Neuronal stem cell (in vitro differentiated cells): ENCODE measurements around the gene PCBP4.
A peak's percentile ranks its signal among the peaks of the same experiment; 100 is the strongest.

Experiments used
- DNase-seq: peaks from one replicate; pipeline ENCODE4 v3.0.0-alpha.2; 2013; ENCODE audit warnings: low spot score
- H2AFZ ChIP-seq: one replicate; pipeline ENCODE4 v1.6.1; 2013; ENCODE audit warnings: mild to moderate bottlenecking, low read length, inconsistent platforms
- H2AK5ac ChIP-seq: 2 replicates; pipeline ENCODE4 v1.6.1; 2013; ENCODE audit warnings: low read depth, mild to moderate bottlenecking, inconsistent platforms, low read length, moderate library complexity, mixed read lengths
- H2BK120ac ChIP-seq: 2 replicates; pipeline ENCODE4 v1.6.1; 2013; ENCODE audit warnings: low read depth, mild to moderate bottlenecking, inconsistent platforms, low read length, moderate library complexity, mixed read lengths
- H2BK12ac ChIP-seq: one replicate; pipeline ENCODE4 v1.6.1; 2013; ENCODE audit warnings: low read length, inconsistent platforms
- H2BK15ac ChIP-seq: 2 replicates; pipeline ENCODE4 v1.6.1; 2013; ENCODE audit warnings: mild to moderate bottlenecking, low read length, inconsistent platforms, mixed read lengths
- H2BK5ac ChIP-seq: one replicate; pipeline ENCODE4 v1.6.1; 2013; ENCODE audit warnings: inconsistent platforms, mild to moderate bottlenecking, low read length, moderate library complexity
- H3K14ac ChIP-seq: one replicate; pipeline ENCODE4 v1.6.1; 2013; ENCODE audit warnings: low read length, inconsistent platforms
- H3K18ac ChIP-seq: 2 replicates; pipeline ENCODE4 v1.6.1; 2013; ENCODE audit warnings: low read length, inconsistent platforms
- H3K23ac ChIP-seq: 2 replicates; pipeline ENCODE4 v1.6.1; 2013; ENCODE audit warnings: low read depth, mild to moderate bottlenecking, mixed read lengths, low read length, inconsistent platforms; ENCODE audit not compliant: poor library complexity
- H3K27ac ChIP-seq: replicated peaks from 3 replicates; pipeline ENCODE4 v1.5.1; 2013; ENCODE audit warnings: low read length, inconsistent platforms
- H3K27me3 ChIP-seq, 3 experiments: 2 replicates each; pipeline ENCODE4 v1.6.1; 2013; ENCODE audit warnings: low read length in 3 of 3, mild to moderate bottlenecking in 2 of 3, inconsistent platforms in 1 of 3, low read depth in 1 of 3, mixed read lengths in 1 of 3, moderate library complexity in 1 of 3; ENCODE audit not compliant: control insufficient read depth in 3 of 3, insufficient read depth in 3 of 3
- H3K36me3 ChIP-seq, 2 donors: replicated peaks in 1 of 2; 2 replicates each; pipeline ENCODE4 v1.6.1; 2013; ENCODE audit warnings: low read length in 2 of 2; ENCODE audit not compliant: control insufficient read depth in 2 of 2, insufficient read depth in 2 of 2
- H3K4ac ChIP-seq: 2 replicates; pipeline ENCODE4 v1.6.1; 2013; ENCODE audit warnings: inconsistent platforms, mild to moderate bottlenecking, low read length, moderate library complexity
- H3K4me1 ChIP-seq, 2 donors: 1 replicate in 1 of 2; 2 replicates in 1 of 2; pipeline ENCODE4 v1.6.1; 2013; ENCODE audit warnings: low read length in 2 of 2, low read depth in 1 of 2; ENCODE audit not compliant: control insufficient read depth in 2 of 2, insufficient read depth in 1 of 2
- H3K4me2 ChIP-seq: one replicate; pipeline ENCODE4 v1.6.1; 2013; ENCODE audit warnings: mild to moderate bottlenecking, low read length, inconsistent platforms; ENCODE audit not compliant: insufficient read depth, poor library complexity, severe bottlenecking
- H3K4me3 ChIP-seq, 2 donors: 2 replicates each; pipeline ENCODE4 v1.5.1; 2013; ENCODE audit warnings: low read length in 2 of 2, mild to moderate bottlenecking in 2 of 2, inconsistent platforms in 1 of 2, moderate library complexity in 1 of 2
- H3K79me1 ChIP-seq: one replicate; pipeline ENCODE4 v1.6.1; 2013; ENCODE audit warnings: low read depth, mild to moderate bottlenecking, inconsistent platforms, low read length, moderate library complexity
- H3K9ac ChIP-seq: one replicate; pipeline ENCODE4 v1.6.1; 2013; ENCODE audit warnings: mild to moderate bottlenecking, low read depth, low read length, inconsistent platforms; ENCODE audit not compliant: poor library complexity
- H3K9me3 ChIP-seq, 2 donors: replicated peaks in 1 of 2; 2 replicates each; pipeline versions ENCODE3 to v1.6.1; 2013; ENCODE audit warnings: low read length in 2 of 2, mild to moderate bottlenecking in 2 of 2, inconsistent platforms in 1 of 2, low read depth in 1 of 2, mixed read lengths in 1 of 2, moderate library complexity in 1 of 2; ENCODE audit not compliant: control insufficient read depth in 2 of 2, insufficient read depth in 1 of 2
- H4K8ac ChIP-seq: one replicate; pipeline ENCODE4 v1.6.1; 2013; ENCODE audit warnings: low read depth, mild to moderate bottlenecking, inconsistent platforms, low read length, moderate library complexity
- H4K91ac ChIP-seq: one replicate; pipeline ENCODE4 v1.6.1; 2013; ENCODE audit warnings: low read length, low read depth, mild to moderate bottlenecking, inconsistent platforms; ENCODE audit not compliant: poor library complexity
- WGBS, 2 donors: extraction: QIAGEN DNeasy Blood & Tissue Kit; methylation state at CpG; one replicate each; pipeline ENCODE4 v1.1.7; 2013; ENCODE audit warnings: missing lambda C conversion rate in 2 of 2, mixed read lengths in 1 of 2; ENCODE audit not compliant: insufficient read length in 2 of 2, insufficient replicate concordance in 1 of 2; ENCODE audit errors: extremely low coverage in 2 of 2; 5-methylcytosine and 5-hydroxymethylcytosine counted together

The PCBP4 gene

DNA sequence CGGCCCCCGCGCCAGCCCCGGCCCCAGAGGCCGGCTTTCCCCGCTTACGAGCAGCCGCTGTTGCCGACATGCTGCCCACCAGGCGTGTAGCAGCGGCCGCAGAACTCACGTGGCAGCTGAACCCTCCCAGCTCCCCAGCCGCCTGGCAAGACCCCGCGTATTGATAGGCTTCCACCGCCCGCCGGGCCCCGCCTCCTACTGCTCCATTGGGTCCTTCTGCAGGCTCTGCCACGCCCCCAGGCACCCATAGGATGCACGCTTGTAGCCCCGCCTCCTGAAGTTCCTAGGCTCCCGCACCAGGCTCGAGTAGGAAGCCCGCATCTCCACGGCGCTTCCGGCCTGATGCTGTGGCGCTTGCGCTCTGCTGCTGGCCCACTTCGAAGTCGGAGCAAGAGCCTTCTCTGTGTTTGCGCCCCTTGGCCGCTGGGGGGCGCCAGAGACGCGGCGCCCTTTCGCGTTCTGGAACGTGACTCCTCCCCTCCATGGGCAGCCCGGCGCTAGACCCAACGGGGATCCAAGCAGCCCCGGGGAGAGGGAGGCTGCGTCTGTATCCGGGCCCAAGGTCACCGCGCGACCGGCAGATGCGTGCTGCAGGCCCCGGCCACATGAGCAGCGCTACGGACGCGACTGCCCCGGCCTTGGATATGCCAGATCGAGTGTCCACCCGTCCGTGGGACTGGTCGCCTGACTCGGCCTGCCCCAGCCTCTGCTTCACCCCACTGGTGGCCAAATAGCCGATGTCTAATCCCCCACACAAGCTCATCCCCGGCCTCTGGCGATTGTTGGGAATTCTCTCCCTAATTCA is 25.3 kb downstream of the PCBP4 start, which contains the start of the genes PARP3 and RRP9:
PARP3 (plus strand) TSS at position 566 of the 805 bp plus-strand sequence. CDS start 993 bp downstream, outside the sequence.
RRP9 (minus strand) TSS at position 107 of the 805 bp plus-strand sequence; CDS start at position 70, 37 bp downstream.
- H3K27me3 ChIP-seq = no peaks in the 10 kb centered on the region
- H3K14ac ChIP-seq = peak within 1 kb of the TSS; percentile 58
- peak within 1 kb of the TSS; percentile 96 for H2AFZ ChIP-seq
- H3K36me3 ChIP-seq = peaks cover 10 to 24% of the 10 kb centered on the region in 2 donors
- peak within 1 kb of the TSS; percentile 86 for H3K18ac ChIP-seq
- peak within 1 kb of the TSS; percentile 47 for H2BK15ac ChIP-seq
- peaks cover 5% of the 10 kb centered on the region for H3K79me1 ChIP-seq
- peak within 1 kb of the TSS; percentile 86 for H3K4me2 ChIP-seq
- H3K23ac ChIP-seq = peak within 1 kb of the TSS; percentile 75
- peak within 1 kb of the TSS; percentile 83 for H3K9ac ChIP-seq
- no peaks in the 10 kb centered on the region for H3K9me3 ChIP-seq
- H3K4me1 ChIP-seq = peaks cover 7% of the 10 kb centered on the region in 2 donors
- peak within 1 kb of the TSS; percentile 26 for H2BK5ac ChIP-seq
- WGBS, 2 donors = no CpG with 5 or more reads among the region's 67 CpGs
- peak within 1 kb of the TSS; percentile 91 for H2BK12ac ChIP-seq
- peak within 1 kb of the TSS; percentile 10 for H2AK5ac ChIP-seq
- peak; percentile 100 for DNase-seq
- peak within 1 kb of the TSS; percentile 56 to 90 for H3K4me3 ChIP-seq
- H4K8ac ChIP-seq = peak within 1 kb of the TSS; percentile 74
- no peak within 1 kb of the TSS for H3K27ac ChIP-seq
- H2BK120ac ChIP-seq = peak within 1 kb of the TSS; percentile 52
- H4K91ac ChIP-seq = peak within 1 kb of the TSS; percentile 39
- H3K4ac ChIP-seq = peak within 1 kb of the TSS; percentile 19

DNA sequence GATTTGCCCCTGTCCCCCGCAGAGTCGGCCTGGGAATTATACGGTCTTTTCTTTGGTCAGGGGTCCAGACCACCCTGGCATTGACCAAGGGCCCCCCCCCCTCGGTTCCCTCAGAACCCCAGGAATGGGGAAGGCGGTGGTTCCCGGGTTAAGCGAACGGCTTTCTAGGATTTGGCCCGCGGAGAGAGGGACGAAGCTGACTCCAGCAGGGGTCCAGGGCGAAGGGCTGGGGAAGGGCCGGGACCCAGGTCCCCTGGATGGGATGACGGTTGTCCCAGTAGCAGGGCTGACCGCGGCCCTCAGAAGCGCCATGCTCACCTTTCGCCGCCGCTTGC is 25.8 kb downstream of the PCBP4 start:
- peak overlapping the region; percentile 56 to 90 for H3K4me3 ChIP-seq
- H2BK5ac ChIP-seq = no peak overlapping the region
- H3K18ac ChIP-seq = peak overlapping the region; percentile 34
- peaks cover 7% of the 10 kb centered on the region in 2 donors for H3K4me1 ChIP-seq
- H4K8ac ChIP-seq = no peak overlapping the region
- peak overlapping the region; percentile 85 for H2AFZ ChIP-seq
- no peaks in the 10 kb centered on the region for H3K9me3 ChIP-seq
- H2AK5ac ChIP-seq = no peak overlapping the region
- H2BK12ac ChIP-seq = no peak overlapping the region
- H4K91ac ChIP-seq = no peak overlapping the region
- WGBS, 2 donors = no CpG with 5 or more reads among the region's 20 CpGs
- no peak overlapping the region for H2BK120ac ChIP-seq
- DNase-seq = no peak
- H3K23ac ChIP-seq = peak overlapping the region; percentile 39
- no peak overlapping the region for H3K27ac ChIP-seq
- peaks cover 5% of the 10 kb centered on the region for H3K79me1 ChIP-seq
- peak overlapping the region; percentile 86 for H3K4me2 ChIP-seq
- no peak overlapping the region for H2BK15ac ChIP-seq
- no peaks in the 10 kb centered on the region for H3K27me3 ChIP-seq
- H3K9ac ChIP-seq = peak overlapping the region; percentile 66
- no peak overlapping the region for H3K14ac ChIP-seq
- no peak overlapping the region for H3K4ac ChIP-seq
- H3K36me3 ChIP-seq = peaks cover 13 to 29% of the 10 kb centered on the region in 2 donors

DNA sequence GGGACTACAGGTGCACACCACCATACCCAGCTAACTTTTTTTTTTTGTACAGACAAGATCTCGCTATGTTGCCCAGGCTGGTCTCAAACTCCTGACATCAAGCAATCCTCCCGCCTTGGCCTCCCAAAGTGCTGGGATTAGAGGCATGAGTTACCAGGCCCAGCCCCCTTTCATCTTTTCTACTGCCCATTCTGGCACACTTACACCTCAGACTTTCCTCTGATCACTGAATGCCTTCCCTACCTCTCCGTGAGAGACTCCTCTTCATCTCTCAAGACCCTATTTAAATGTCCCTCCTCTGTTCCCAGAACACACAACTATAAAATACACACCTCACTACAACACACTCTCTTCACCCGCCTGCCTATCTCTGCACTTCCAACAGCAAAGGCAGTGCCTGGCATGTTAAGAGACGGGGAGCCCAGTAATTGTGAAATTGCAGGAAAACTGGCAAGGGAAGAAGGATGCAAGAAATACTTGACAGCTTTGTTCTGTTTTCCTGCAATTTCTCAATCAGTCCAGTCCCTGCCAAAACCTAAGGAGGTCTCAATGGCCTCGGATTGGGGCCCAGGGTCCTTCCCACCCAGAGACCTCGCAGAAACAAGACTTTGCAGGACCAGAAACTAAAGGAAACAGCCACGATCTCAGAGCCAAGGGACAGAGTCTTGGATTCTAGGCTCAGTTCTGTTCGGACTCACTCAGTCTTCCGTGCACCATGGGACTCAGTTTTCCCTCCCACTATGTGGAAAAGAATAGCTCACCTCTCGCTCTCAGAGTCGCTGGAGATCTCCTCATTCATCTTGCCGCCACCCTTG is 26.4 kb downstream of the PCBP4 start:
- Histone ChIP-seq H3K27ac (no peak overlapping the region), H2AFZ (peak overlapping the region; percentile 85), H2BK120ac (no peak overlapping the region), H3K4me3 (peak overlapping the region; percentile 56 to 90), H3K4me2 (peak overlapping the region; percentile 86), H2BK5ac (no peak overlapping the region), H2BK15ac (no peak overlapping the region), H3K18ac (no peak overlapping the region), H3K79me1 (peaks cover 5% of the 10 kb centered on the region), H3K4ac (no peak overlapping the region), H3K36me3 (peaks cover 17 to 35% of the 10 kb centered on the region in 2 donors), H3K14ac (no peak overlapping the region), H4K91ac (no peak overlapping the region), H3K4me1 (peaks cover 7% of the 10 kb centered on the region in 2 donors), H3K27me3 (no peaks in the 10 kb centered on the region), H3K23ac (no peak overlapping the region), H4K8ac (no peak overlapping the region), H2AK5ac (no peak overlapping the region), H3K9ac (no peak overlapping the region), H3K9me3 (no peaks in the 10 kb centered on the region), H2BK12ac (no peak overlapping the region)
- WGBS, 2 donors = 100% methylated on average over 1 of the region's 13 CpGs; no CpG with 5 or more reads in 1 of the 2 donors
- no peak for DNase-seq
